Measurements from ENCODE around the gene NADK. TPM values are rescaled to one million over a fixed set of nuclear protein-coding genes. Genes with fewer than 3 reads are reported as not detected.

NADK gene
- total and polyA plus RNA-seq, 3 experiments from 2014 or later, result 29.9 to 77.0 (median 75.4) TPM

DNA sequence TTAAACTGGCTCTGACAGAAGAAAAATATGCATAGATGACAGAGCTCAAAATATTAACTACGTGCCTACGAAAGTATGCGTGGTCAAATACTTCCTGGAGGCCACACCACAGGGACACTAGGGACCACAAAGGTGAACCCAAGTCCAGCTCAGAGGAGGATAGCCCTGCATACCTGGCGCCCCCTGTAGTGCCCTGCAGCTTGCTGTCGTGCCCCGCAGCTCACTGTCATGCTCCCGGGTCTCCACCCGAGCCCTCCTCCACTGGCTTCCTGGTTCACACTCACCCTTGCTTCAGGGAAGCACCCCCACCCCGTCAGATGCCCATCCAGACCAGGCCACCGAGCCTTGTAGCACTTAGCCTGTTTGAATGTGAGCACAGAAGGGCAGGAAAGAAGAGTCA lies 16.7 kb upstream of the NADK start:
- Histone ChIP-seq H3K4me3 (ENCODE audit: low read length) (no peak overlapping the region), H3K27ac (ENCODE audit: low read depth, low read length) (no peak overlapping the region), H3K9me3 (ENCODE audit: low read length) (no peaks in the 10 kb centered on the region), H3K4me1 (ENCODE audit: insufficient read depth, low read length) (no peaks in the 10 kb centered on the region), H3K27me3 (ENCODE audit: insufficient read depth, low read length, poor library complexity, severe bottlenecking) (no peaks in the 10 kb centered on the region), H3K36me3 (ENCODE audit: insufficient read depth, low read length) (peaks cover 43% of the 10 kb centered on the region)
- DNase-seq, result no peak
- Mint-ChIP-seq H3K36me3 (peaks cover 0 to 85% (median 11%) of the 10 kb centered on the region in 3 donors), H3K27ac (no peak overlapping the region), H3K4me1 (peaks cover 15 to 21% (median 15%) of the 10 kb centered on the region in 3 donors), H3K4me3 (no peak overlapping the region), H3K27me3 (peaks cover 0 to 2% of the 10 kb centered on the region in 2 donors), H3K9me3 (no peaks in the 10 kb centered on the region)
- POLR2A ChIA-PET, result no interaction called here
- CTCF ChIA-PET, result no interaction called here

DNA sequence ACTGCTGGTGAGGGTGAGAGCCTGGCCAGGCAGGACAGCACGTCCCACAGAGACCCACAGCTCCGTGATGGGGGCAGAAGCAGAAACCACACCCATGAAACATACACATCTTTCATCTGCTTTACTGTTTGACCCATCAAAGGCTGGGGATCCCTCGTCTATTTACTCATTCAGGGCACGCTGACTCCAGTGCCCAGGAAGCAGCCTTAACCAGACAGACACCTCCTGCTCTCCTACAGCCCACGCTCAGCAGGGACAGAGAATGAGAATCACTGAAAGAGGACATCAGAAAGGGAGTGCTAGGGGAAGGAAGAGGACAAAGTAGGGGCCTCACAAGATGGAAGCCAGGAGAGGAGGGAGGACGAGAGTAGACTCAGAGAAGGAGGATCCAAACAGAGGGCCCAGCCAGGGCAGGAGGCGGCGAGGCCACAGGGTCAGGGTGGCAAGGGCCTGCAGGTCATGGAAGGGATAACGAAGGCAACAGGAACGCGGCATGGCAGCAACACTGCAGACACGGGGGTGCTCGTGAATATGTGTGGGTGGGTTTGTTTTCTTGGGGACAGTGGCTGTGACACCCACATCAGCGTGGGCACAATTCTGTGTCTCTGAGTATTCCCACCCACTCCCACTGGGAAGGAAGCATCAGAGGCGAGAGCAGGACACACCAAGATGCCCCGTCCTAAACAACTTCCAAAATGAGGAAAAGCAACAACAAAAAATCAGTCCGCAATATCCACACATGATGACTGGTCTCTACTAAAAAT lies 15.4 kb upstream of the NADK start:
- peak overlapping the region in 5 of 8 donors; percentile 1 to 78 (median 42) for H3K27ac Mint-ChIP-seq

DNA sequence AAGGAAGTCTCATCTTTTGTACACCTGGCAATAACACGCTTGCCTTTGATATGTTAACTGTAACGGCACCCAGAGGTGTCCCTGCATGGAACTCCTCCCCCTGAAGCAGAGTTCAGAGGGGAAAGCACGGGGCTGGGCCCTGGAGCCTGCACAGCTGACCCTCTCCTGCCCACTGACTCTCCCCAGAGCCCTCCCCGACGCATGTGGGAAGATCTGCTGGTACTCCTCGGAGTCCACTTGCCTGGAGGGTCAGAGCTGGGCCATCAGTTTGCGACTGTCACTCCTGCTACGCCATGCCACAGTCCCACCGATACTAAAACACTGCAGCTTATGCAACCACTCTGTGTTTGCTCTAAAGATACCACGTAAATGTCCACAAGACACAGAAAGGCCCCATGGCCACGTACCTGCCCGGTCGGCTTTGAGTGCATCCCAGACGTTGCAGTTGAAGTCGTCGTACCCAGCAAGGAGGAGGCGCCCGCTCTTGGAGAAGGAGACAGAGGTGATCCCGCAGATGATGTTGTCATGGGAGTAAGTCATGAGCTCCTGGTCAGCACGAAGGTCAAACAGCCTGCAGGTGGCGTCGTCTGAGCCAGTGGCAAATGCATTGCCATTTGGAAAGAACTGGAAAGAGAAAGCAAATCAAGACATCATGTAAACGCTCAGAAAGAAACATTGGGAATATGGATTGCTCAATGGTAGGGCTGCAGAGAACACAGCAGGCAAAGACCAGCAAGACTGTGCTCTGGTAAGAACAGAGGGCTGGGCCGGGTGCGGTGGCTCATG lies 10.6 kb upstream of the NADK start:
- POLR2A ChIA-PET, result no interaction called here

More for the DNA sequence above, 15.4 kb upstream of the NADK start:
- ChIA-PET POLR2A (no interaction called here), CTCF (no interaction called here)
- no peak overlapping the region for H3K27ac ChIP-seq (ENCODE audit: low read depth, low read length)
- H3K9me3 ChIP-seq (ENCODE audit: low read length), result no peaks in the 10 kb centered on the region
- Mint-ChIP-seq H3K4me3 (peak overlapping the region in 1 of 7 donors; percentile 5), H3K9me3 (no peaks in the 10 kb centered on the region), H3K36me3 (peaks cover 5 to 88% (median 17%) of the 10 kb centered on the region in 3 donors), H3K27me3 (peaks cover 0 to 2% of the 10 kb centered on the region in 2 donors), H3K4me1 (peaks cover 9 to 13% (median 12%) of the 10 kb centered on the region in 3 donors)
- DNase-seq, result no peak
- no peaks in the 10 kb centered on the region for H3K4me1 ChIP-seq (ENCODE audit: insufficient read depth, low read length)
- peaks cover 47% of the 10 kb centered on the region for H3K36me3 ChIP-seq (ENCODE audit: insufficient read depth, low read length)
- H3K4me3 ChIP-seq (ENCODE audit: low read length), result no peak overlapping the region
- H3K27me3 ChIP-seq (ENCODE audit: insufficient read depth, low read length, poor library complexity, severe bottlenecking), result no peaks in the 10 kb centered on the region

DNA sequence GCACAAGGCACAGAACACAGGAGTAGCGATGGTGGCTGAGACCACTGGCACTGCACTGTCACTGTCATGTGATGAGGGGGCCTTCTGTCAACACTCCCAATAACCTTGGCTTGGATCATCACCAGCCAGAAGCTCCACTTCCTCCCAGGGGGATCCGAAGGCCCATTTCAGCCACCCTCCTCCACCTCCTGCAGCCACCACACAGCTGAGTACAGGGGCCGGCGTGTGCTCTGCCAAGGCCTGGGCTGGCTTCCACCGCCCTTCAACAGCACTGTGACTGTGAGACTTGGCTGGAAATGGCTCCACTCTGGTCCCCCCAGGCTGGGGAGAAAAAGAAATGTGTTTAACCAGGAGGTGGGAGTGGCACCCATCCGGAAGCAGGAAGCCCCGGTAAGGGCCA lies 9.9 kb upstream of the NADK start:
- H3K9me3 ChIP-seq (ENCODE audit: low read length), result no peaks in the 10 kb centered on the region
- Mint-ChIP-seq H3K4me3 (peak overlapping the region in 1 of 7 donors; percentile 13), H3K4me1 (peaks cover 3 to 5% (median 5%) of the 10 kb centered on the region in 3 donors), H3K9me3 (no peaks in the 10 kb centered on the region), H3K27ac (peak overlapping the region in 1 of 8 donors; percentile 61), H3K36me3 (peaks cover 5 to 83% (median 22%) of the 10 kb centered on the region in 3 donors), H3K27me3 (no peaks in the 10 kb centered on the region)
- H3K4me3 ChIP-seq (ENCODE audit: low read length), result no peak overlapping the region
- no peaks in the 10 kb centered on the region for H3K27me3 ChIP-seq (ENCODE audit: insufficient read depth, low read length, poor library complexity, severe bottlenecking)
- peaks cover 6% of the 10 kb centered on the region for H3K4me1 ChIP-seq (ENCODE audit: insufficient read depth, low read length)
- H3K27ac ChIP-seq (ENCODE audit: low read depth, low read length), result no peak overlapping the region
- ChIA-PET CTCF (interaction anchor here (1.4 kb wide), 1 partner anchor 118 kb away, joined by 3 read pairs; no protein-coding TSS in a partner anchor), POLR2A (no interaction called here)
- peaks cover 68% of the 10 kb centered on the region for H3K36me3 ChIP-seq (ENCODE audit: insufficient read depth, low read length)
- no peak for DNase-seq

More for the DNA sequence above, 10.6 kb upstream of the NADK start:
- CTCF ChIA-PET, result interaction anchor here (1.4 kb wide), 1 partner anchor 117 kb away, joined by 3 read pairs; no protein-coding TSS in a partner anchor
- Mint-ChIP-seq H3K27ac (peak overlapping the region in 7 of 8 donors; percentile 29 to 97 (median 61)), H3K4me1 (peaks cover 5 to 8% (median 7%) of the 10 kb centered on the region in 3 donors), H3K4me3 (no peak overlapping the region), H3K27me3 (no peaks in the 10 kb centered on the region), H3K9me3 (no peaks in the 10 kb centered on the region), H3K36me3 (peaks cover 5 to 90% (median 22%) of the 10 kb centered on the region in 3 donors)
- H3K27ac ChIP-seq (ENCODE audit: low read depth, low read length), result no peak overlapping the region
- DNase-seq, result no peak
- H3K4me3 ChIP-seq (ENCODE audit: low read length), result no peak overlapping the region
- no peaks in the 10 kb centered on the region for H3K27me3 ChIP-seq (ENCODE audit: insufficient read depth, low read length, poor library complexity, severe bottlenecking)
- H3K36me3 ChIP-seq (ENCODE audit: insufficient read depth, low read length), result peaks cover 70% of the 10 kb centered on the region
- no peaks in the 10 kb centered on the region for H3K9me3 ChIP-seq (ENCODE audit: low read length)
- no peaks in the 10 kb centered on the region for H3K4me1 ChIP-seq (ENCODE audit: insufficient read depth, low read length)

DNA sequence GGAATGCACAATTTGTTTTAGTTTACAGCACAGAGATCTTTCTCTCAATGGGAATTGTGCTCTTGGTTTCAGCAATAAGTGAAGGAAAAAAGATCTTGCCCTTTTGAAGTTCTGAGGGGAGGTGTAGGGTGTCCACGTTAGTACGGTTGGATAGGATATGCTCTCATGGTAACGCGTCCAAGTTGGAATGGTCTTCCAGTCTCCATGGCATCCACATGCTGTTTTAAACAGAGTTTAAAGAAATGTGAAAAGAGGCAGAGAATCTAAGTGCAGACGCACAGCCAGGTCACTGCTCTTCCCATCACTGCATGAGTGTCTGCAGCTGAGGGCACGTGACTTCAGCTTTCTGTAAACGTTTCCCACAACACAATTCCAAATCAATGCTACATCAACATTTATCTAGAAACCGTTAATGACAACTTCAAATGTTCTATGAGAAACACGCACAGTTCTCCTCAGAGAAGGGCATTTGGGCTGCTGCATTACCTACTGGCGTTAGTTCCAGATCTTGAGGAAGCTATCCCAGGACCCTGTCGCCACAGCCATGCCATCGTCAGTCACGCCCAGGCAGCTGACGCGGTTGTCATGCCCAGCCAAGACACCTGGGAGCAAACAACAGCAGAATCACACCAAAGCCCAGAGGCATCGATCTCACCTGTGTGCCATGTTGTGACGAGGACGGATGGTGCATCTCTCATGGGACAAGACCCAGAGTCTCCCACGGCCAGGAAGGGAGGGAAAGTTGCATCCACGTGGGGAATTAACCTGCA lies 8.8 kb upstream of the NADK start:
- Histone ChIP-seq H3K4me1 (ENCODE audit: insufficient read depth, low read length) (peaks cover 17% of the 10 kb centered on the region), H3K36me3 (ENCODE audit: insufficient read depth, low read length) (peaks cover 59% of the 10 kb centered on the region), H3K27me3 (ENCODE audit: insufficient read depth, low read length, poor library complexity, severe bottlenecking) (no peaks in the 10 kb centered on the region), H3K9me3 (ENCODE audit: low read length) (no peaks in the 10 kb centered on the region), H3K4me3 (ENCODE audit: low read length) (no peak overlapping the region), H3K27ac (ENCODE audit: low read depth, low read length) (no peak overlapping the region)
- ChIA-PET POLR2A (no interaction called here), CTCF (no interaction called here)
- peaks cover 9 to 13% (median 11%) of the 10 kb centered on the region in 3 donors for H3K4me1 Mint-ChIP-seq
- H3K27ac Mint-ChIP-seq, result peak overlapping the region in 4 of 8 donors; percentile 6 to 61 (median 27)
- no peak for DNase-seq
- H3K4me3 Mint-ChIP-seq, result no peak overlapping the region
- H3K27me3 Mint-ChIP-seq, result no peaks in the 10 kb centered on the region
- H3K36me3 Mint-ChIP-seq, result peaks cover 5 to 72% (median 20%) of the 10 kb centered on the region in 3 donors
- no peaks in the 10 kb centered on the region for H3K9me3 Mint-ChIP-seq

DNA sequence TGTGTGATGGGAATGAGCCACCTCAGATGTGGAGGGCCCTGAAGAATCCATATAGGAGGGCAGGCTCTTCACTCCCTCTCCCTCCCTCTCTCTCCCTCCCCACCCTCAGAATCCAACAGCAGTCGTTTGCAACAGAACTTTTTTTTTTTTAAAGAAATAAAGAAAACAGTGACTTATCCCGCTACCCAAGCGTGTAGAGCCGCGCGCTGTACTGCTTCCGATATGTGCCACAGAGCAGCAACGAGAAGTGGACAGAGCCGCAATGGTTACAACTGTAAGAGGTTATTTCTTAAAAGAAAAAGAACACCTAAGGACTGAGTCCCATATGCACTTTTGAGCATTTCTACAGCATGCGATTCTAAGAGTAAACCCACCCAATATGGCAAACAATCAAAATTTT lies 7.4 kb upstream of the NADK start:
- Mint-ChIP-seq H3K9me3 (no peaks in the 10 kb centered on the region), H3K4me3 (no peak overlapping the region), H3K36me3 (peaks cover 5 to 60% (median 20%) of the 10 kb centered on the region in 3 donors), H3K4me1 (peaks cover 22 to 26% (median 23%) of the 10 kb centered on the region in 3 donors), H3K27me3 (no peaks in the 10 kb centered on the region), H3K27ac (peak overlapping the region in 4 of 8 donors; percentile 41 to 83 (median 75))
- Histone ChIP-seq H3K27me3 (ENCODE audit: insufficient read depth, low read length, poor library complexity, severe bottlenecking) (no peaks in the 10 kb centered on the region), H3K9me3 (ENCODE audit: low read length) (no peaks in the 10 kb centered on the region), H3K4me3 (ENCODE audit: low read length) (no peak overlapping the region), H3K36me3 (ENCODE audit: insufficient read depth, low read length) (peaks cover 52% of the 10 kb centered on the region), H3K4me1 (ENCODE audit: insufficient read depth, low read length) (peaks cover 31% of the 10 kb centered on the region), H3K27ac (ENCODE audit: low read depth, low read length) (no peak overlapping the region)
- DNase-seq, result no peak
- ChIA-PET CTCF (no interaction called here), POLR2A (no interaction called here)

DNA sequence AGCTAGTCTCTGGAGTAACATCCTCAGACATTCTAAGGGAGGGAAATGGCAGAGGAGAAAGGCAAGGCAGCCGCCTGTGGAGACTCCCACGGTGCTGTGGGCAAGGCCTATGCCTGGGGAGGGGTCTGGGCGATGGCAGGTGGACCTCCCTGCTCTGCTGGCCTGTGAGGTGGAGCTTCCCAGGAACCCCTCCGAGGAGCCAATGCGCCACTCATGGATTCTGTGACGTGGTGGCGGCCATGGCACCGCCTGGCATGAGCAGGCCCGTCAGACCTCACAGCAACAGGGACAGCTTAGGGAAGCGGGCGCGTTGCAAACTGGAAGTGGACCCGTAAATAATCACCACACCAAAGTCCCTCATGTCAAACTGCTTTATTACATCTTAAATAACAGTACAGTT lies 6.7 kb upstream of the NADK start:
- H3K27me3 Mint-ChIP-seq, result no peaks in the 10 kb centered on the region

More for the DNA sequence above, 6.7 kb upstream of the NADK start:
- H3K9me3 ChIP-seq (ENCODE audit: low read length), result no peaks in the 10 kb centered on the region
- Mint-ChIP-seq H3K4me3 (peak overlapping the region in 1 of 7 donors; percentile 70), H3K27ac (peak overlapping the region in 5 of 8 donors; percentile 13 to 89 (median 47)), H3K4me1 (peaks cover 30 to 34% (median 31%) of the 10 kb centered on the region in 3 donors), H3K9me3 (no peaks in the 10 kb centered on the region), H3K36me3 (peaks cover 5 to 53% (median 16%) of the 10 kb centered on the region in 3 donors)
- no peak overlapping the region for H3K4me3 ChIP-seq (ENCODE audit: low read length)
- peaks cover 46% of the 10 kb centered on the region for H3K36me3 ChIP-seq (ENCODE audit: insufficient read depth, low read length)
- H3K27me3 ChIP-seq (ENCODE audit: insufficient read depth, low read length, poor library complexity, severe bottlenecking), result no peaks in the 10 kb centered on the region
- POLR2A ChIA-PET, result no interaction called here
- H3K4me1 ChIP-seq (ENCODE audit: insufficient read depth, low read length), result peaks cover 38% of the 10 kb centered on the region
- CTCF ChIA-PET, result interaction anchor here (2.5 kb wide), 1 partner anchor 121 kb away, joined by 8 read pairs; no protein-coding TSS in a partner anchor
- no peak overlapping the region for H3K27ac ChIP-seq (ENCODE audit: low read depth, low read length)
- DNase-seq, result no peak

All from CD8-positive, alpha-beta memory T cell (primary cell).